DMS79 treated with DMSO at 0.1 percent for 48 hours (cell line): Measurements from ENCODE around the gene RFFL.
"Not testable (repeated sequence)": the region's sequence is repeated elsewhere in the genome, so short reads cannot be mapped to it uniquely, and the experiment has no call there.

ENCODE experiments used
- DNase-seq: peaks from one replicate; lab custom pipeline; 2025; lab: John Stamatoyannopoulos, UW

The RFFL gene

DNA sequence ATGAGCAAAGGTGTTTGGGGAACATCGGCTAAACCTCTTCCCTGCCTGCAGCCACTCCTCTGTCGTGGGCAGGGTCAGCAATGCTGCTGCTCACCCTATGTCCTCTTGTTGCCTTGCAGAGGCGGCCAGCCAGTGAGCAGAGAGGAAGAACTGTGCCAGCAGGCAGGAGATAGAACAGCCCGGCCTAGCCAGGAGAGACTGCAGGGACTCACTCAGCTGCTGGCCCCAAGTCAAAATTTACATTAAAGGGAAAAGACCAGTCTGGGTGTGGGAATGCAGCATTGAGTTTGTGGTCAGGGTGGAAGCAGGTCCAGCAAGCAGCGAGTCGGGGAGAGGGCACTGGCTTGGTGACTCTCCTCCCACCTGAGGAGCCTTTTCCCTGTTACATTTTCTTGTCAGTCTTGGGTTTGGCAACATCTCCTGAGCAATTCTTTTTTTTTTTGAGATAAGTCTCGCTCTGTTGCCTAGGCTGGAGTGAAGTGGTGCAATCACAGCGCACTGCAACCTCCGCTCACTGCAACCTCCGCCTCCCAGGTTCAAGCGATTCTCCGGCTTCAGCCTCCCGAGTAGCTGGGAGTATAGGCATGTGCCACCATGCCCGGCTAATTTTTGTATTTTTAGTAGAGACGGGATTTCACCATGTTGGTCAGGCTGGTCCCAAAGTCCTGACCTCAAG lies 60.5 kb downstream of the RFFL start:
- DNase-seq = no peak

DNA sequence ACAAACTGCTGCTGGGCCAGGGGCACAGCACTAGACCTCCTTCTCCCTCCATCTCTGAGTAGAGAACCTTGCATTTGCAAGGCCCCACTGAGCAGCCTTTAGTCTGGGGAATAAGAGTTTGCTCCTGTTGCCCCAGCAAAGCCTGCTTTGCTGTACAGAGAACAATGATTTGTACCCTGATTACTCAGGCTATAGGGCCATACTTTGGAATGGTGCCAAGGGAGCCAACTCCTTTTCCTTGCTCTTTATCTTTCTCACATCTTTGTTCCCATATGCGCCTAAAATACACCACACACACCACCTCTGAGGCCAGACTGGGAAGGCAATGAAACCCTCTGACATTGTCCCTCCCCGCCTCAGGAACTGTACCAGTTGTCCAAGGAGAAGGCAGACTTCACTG lies 62.0 kb downstream of the RFFL start:
- no peak for DNase-seq

DNA sequence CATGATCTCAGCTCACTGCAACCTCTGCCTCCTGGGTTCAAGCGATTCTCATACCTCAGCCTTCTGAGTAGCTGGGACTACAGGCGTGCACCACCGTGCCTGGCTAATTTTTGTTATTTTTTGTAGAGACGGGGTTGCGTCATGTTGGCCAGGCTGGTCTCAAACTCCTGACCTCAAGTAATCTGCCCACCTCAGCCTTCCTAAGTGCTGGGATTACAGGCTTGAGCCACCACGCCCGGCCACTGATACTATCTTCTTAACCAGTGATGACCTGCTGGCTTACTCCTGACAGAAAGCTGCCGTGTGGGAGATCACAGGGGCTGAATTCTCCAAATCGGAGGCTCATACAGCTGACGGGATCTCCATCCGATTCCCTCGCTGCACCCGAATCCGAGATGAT lies 62.5 kb downstream of the RFFL start:
- DNase-seq = not testable (repeated sequence)

DNA sequence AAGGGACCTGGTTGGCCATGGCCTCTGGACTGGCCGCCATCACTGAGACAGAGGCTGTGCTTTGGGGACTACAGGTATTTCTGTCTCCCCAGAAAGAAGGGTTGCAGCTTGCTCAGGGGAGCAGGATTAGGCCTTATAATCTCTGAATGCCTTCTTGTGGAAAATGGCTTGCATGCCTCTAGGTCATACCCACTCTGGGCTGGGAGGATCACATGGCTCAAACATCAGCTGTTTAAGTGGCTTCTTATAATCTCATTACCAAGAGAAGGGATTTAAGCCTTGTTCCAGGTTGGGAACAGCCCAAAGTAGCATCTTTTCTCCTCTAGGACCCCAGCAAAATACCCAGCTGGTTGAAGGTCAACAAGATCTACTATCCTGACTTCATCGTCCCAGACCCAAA lies 64.1 kb downstream of the RFFL start:
- DNase-seq = no peak

DNA sequence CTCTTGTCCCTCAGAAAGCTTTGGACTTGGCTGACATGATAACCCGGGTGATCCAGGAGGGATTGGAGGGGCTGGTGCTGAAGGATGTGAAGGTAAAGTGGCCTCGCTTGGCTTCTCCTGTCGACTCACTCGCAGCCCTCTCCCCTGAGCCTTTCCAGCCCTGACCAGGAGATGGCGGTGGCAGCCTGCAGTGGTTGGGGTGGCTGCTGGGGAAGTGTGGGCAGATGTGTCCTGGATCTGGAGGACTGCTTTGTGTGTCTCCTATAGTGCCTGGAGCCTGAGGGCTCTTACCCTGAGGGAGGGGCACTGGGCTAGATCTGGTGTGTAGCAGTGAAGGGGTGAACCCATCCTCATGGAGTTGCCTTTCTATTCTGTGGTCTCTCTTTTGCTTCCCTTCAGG lies 65.3 kb downstream of the RFFL start:
- DNase-seq = peak; percentile 46

DNA sequence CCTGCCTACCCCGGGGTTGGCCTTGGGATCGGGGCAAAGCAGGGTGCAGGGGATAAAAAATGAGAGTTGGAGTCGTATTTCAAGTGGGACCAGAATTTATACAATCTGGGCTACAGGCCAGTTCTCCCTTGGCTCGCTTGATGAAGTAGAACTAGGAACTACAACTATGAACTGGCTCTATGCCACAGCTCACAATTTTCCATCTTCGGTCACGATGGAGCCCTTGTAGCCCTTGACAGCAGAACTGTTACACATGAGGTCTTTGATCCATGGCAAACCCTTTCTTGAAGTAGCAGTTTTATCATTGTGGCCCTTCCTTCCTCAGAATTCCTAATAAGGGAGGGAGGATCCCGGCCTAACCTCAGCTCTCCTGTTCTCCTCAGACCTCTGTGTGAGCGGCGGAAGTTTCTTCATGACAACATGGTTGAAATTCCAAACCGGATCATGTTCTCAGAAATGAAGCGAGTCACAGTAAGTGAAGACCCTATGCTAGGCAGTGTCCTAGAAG lies 66.1 kb downstream of the RFFL start:
- DNase-seq = peak; percentile 96

DNA sequence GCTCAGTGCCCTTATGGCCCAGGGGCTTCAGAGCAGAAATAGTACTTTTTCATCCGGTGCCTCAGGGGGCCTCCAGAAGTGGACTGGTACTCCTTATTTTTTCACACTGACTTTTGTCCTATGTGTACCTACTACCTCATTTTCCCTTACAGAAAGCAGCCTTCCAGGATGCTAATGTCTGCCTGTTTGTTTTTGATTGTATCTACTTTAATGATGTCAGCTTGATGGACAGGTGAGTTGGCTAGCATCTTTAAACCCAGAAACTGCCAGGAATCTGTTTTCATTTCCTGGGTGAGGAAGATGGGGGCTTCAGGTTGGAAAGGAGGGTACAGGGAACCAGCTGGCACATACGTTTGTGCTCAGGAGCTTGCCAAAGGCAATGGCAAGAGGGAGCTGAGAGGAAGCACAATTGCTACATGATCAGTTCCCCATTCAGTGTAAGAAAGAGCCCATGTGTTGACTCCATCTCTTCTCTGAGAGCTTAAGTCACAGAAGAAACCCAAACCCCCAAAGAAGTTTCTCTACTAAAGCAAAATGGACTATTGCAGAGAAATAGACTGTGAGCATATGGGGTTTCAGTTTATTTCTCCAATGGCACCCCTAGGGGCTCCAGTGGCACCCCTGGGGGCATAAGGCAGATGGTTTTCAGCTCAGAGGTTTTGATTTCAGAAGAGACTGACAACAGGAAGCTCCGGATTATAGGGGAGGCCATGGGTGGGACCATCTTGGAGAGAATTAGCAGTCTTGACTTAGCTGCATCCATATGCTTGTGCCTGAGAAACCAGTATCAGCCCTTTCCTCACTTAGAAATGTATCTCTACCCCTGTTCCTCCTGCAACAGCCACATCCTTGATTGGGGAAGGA lies 66.9 kb downstream of the RFFL start:
- no peak for DNase-seq

DNA sequence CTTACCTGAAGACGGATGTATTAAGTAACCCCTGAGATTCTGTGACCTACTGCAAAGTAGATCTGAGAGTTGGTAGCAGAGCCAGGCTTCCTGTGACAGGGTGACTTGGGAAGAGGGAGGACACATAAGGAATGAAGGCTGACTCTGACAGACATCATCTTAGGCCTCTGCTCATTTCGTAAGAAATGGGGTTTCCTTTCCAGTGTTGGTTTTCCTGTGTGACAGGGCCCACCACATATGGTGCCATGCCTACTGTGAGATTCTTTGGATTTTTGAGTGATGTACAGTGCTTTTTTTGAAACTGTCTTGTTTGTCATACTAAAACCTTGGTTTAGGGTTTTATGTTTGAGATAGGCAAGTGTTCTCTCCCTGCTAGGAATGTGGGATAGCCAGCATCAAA lies 70.5 kb downstream of the RFFL start:
- DNase-seq = no peak

DNA sequence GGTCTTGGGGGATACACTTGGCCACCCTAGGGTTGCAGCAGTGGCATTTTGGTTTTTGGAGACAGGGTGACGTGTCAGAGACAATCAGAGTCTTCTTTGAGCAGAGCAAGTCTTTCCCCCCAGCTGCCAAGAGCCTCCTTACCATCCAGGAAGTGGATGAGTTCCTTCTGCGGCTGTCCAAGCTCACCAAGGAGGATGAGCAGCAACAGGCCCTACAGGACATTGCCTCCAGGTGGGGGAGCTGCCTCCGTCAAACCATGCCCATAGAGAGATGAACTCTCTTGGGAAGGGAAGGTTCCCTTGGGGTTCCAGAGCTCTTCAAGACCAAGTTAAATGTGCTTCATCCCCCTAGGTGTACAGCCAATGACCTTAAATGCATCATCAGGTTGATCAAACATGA lies 71.9 kb downstream of the RFFL start:
- no peak for DNase-seq

DNA sequence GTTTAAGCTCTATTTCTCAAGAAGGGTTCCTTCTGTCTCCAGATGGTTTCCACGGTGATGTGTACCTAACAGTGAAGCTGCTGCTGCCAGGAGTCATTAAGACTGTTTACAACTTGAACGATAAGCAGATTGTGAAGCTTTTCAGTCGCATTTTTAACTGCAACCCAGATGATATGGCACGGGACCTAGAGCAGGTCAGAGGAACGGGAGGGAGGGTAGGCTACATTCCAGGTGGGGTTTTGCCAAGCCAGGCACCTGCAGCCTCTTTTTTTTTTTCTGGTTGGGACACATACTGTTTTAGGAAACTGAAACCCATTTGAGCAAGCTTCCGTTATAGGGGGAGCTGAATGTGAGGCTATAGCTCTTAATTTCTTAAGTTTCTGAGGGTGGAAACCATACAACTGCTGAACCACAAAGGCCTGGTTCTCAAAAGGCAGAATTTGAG lies 72.6 kb downstream of the RFFL start:
- DNase-seq = peak; percentile 33

DNA sequence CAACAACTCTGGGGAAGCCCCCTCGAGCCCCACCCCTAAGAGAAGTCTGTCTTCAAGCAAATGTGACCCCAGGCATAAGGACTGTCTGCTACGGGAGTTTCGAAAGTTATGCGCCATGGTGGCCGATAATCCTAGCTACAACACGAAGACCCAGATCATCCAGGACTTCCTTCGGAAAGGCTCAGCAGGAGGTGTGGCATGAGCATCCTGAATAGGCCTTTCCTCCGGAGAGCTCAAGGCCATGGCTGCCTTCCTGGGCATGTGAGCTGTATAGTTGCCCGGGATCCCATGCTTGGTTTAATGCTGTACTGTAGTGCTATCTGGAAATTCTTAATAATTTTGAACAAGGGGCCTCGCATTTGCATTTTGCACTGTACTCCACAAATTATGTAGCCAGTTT lies 74.0 kb downstream of the RFFL start:
- no peak for DNase-seq

DNA sequence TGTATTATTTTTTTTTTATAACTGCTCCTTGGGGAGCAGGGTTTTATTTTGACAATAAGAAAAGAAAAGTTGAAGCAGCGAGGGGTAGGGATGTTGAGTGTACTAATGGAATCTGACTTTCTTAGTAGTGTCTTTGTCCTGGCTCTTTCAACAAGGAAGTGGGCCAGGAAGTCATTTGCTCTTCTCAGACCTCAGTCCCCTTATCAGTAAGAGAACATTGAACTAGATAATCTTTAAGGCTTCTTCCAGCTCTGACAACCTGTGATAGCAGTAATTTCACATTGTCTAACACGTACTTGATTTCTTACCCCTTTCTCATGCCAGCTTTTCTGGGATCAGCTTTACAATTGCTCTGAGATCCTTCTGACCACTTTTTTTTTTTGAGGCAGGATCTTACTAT lies 74.9 kb downstream of the RFFL start:
- no peak for DNase-seq

DNA sequence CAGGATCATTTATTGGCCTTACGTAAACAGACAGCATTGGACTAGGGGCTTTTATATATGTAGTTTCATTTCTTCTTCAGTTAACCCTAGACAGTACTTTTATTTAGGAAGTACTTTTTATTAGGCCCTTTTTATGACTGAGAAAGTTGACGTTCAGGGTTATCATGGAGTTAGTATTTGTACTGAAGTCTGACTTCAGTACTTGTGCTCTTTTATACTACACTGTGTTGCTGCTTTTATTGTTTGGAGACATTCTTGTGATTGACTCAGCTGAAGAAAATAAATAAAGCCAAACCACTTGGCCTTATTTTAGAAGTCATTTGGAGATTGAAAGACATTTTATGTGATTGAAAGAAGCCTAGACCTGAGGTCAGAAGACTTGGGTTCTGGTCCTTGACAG lies 76.3 kb downstream of the RFFL start:
- no peak for DNase-seq

DNA sequence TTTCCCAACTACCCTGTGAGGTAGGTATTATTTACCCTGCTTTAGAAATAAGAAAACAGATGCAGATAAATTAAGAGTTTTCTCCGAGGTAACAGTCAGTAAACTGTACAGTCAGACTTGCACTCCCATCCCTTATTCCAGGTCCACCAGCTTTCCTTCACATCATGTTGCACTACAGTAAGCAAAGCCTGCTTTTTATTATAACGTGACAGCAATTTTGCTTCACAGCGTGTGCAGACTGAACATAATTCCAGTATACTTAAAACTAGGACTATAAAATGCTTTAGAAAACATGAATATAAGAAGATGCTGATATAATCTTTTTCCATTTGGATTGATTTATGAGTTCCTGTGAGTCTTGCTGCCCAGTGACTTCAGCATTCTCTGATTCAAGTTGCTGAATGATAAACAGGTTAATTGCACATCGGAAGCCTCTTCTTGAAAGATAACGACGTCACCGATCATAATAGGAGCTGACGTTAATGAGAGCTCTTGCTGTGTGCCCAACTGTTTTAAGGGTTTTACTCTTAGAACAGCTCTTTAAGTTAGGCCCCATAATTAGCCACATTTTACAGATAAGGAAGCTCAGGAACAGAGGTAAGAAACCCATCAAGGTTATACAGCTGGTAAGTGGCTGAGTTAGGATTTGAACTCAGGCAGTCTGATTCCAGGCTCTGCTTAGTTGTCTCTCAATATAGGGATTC lies 81.8 kb downstream of the RFFL start:
- peak; percentile 56 for DNase-seq

DNA sequence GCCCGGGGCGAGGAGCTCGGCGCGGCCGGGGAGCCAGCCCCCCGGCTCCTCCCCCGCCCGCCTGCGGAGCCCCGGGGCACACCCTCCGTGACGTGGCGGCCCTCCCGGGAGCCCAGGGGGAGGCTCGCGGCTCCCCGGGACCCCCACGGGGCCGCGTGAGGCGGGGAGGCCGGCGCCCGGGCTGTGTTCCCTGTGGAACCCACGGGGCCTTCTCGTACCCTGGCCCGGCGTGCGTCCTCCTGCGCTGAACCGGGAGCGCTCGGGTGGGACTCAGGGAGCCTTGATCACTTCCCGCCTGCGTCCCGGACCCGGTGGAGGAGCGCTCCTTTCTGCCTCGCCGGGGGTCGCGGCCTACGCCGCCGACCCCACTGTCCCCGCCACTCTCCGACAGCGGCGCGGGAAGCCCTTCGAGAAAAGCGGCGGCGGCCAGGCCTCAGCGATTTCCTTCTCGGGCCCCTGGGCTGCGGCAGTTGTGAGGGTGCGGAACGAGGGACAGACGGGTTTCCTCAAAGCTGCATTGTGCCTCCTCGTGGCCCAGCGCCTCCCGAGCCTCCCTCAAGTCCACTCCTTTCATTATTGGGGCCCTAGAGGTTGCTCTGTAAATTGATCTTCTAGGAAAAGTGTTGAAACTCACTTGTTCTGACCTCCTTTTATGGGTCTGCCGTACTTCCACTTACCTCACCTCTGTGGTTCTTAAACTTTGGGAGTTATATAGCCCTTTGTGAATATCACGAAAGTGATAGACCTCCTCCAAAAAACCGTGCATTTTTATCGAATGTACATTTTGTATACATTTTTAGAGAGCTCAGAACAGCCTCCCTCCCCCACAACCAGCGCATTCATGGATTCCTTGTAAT lies 82.6 kb downstream of the RFFL start:
- peak; percentile 56 for DNase-seq

DNA sequence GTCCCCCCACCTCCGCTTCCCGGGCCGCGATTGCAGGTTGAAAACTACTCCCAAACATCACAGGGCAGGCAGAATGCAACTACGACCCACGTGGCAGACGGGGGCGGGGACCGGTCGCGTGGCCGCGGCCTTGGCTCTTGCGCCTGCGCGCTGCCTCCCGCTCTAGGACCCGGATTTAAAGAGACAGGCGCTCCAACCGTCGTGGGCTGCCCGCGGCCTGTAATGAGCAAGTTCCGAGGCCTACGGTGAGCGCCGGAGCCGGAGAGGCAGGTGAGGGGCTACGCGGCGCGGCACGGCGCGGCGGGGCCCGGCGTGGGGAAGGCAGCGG lies 83.2 kb downstream of the RFFL start, which contains the start of gene LIG3:
LIG3 (plus strand) TSS at position 160 of the 328 bp plus-strand sequence. CDS start 2,494 bp downstream, outside the sequence.
- DNase-seq = peak; percentile 90

DNA sequence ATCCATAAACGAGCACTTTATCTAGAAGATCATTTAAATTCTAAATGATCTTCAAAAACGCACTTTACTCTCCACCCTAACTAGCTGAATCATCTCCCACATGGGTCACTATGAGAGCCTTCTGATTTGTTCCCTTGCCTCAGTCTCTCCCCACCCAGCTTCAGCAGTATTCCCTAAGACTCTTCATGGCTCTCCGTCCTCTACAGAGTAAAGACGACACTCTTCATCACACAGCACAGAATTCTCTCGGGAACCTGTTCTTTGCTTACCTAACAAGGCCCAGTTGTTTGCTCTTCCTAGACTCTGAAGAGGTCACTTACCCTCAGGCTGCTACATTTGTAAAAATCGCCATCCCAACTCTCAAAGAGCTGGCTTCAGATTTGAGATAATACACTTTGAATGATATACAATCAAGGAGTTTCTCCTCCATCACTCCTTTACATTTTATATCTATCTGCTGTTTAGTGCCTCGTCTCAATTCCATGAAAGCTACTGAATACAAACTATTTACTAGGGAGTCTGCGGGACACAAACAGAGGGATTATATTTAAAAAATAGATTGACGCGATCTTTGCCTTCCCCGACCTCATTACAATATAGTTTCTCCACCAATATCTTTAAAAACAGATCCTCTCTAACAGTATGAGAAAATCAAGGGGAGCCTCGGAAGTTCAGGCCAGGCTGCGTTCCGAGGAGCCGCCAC lies 83.7 kb downstream of the RFFL start:
- DNase-seq = no peak

DNA sequence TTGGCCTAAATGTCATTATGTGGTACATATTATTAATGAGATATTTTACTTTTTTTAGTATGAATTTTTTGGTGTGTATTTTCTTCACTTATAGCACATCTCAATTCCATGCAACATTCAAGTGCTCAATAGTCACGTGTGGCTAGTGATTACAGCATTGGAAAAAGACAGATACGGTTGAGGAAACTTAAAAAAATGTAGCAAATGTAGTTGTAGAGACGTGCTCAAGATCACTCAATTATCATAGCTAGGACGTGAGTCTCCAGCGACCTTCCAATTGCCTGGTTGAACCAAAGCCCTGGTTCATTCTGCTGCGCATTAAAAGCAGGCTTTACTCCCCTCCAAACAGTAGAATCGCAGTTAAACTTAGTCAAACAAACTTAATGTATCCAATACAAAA lies 84.4 kb downstream of the RFFL start:
- no peak for DNase-seq

DNA sequence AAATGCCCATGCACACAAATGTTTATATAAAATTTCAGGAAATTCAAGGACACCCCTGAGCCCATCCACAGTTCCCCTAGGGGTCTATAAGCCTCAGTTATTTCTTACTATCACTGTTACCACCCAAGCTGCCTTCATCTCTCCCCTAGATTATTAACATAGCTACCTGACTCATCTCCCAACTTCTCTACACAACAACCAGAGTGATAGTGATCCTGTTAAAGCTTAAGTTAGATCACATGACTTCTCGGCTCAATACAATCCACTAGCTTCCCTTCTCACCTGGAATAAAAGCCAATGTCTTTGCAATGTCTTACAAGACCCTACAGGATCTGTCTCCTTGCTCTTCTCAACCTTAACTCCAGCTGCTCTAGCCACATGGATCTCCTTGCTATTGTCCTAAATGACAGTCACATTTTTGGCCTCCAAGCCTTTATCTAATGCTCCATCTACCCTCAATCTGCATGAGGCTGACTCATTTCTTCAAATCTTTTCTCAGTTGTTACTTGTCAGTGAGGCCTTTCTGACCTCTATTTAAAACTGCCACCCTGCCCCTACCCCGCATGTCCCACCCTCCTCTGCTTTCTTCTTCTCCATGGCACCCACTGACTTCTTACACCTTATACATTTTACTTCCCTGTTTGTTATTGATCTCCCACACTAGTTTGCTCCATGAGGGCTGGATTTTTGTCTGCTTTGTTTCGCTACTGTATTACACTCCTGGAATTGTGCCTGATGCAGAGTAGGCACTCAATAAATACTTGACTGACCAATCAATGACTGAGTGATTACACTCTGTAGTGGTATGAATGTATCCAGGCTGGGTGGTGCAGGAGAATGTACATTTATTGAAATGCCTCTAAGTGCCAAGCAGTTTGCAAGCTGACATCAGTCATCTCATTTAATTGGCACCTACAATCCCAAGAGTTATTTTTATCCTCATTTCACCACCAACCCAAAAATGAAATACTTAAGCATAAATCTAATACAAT lies 88.4 kb downstream of the RFFL start:
- no peak for DNase-seq

DNA sequence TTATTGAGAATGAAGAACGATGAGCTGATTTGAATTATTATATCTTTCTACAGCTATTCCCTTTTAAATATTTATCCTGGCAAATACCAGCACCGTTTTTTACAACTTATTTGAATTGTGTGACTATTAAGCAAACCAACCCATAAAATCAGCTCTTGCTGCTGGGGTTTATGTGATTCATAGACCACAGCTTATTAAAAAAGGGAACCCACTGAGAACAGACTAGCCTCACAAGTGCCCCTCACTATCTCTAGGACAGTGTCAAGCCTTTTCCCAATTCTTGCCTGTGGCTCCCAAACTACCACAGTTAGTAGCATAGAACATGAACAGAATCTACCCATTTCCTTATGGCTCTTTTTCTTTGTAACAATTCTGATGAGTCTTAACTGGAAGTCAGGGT lies 89.3 kb downstream of the RFFL start:
- DNase-seq = no peak
